GM18873 (cell line): ENCODE measurements around the gene LRRK1.

ENCODE experiments used
- ATAC-seq: cut with Tn5 transposase; IDR thresholded peaks from one replicate; pipeline ENCODE4 v1.9.1; 2021; ENCODE audit warnings: mild to moderate bottlenecking, moderate library complexity, moderate number of reproducible peaks; ENCODE audit not compliant: unreplicated experiment, low FRiP score

Gene LRRK1

GRCh38 chr15:101033801-101034200 lies 114.6 kb downstream of the LRRK1 start:
- no peak for ATAC-seq

DNA sequence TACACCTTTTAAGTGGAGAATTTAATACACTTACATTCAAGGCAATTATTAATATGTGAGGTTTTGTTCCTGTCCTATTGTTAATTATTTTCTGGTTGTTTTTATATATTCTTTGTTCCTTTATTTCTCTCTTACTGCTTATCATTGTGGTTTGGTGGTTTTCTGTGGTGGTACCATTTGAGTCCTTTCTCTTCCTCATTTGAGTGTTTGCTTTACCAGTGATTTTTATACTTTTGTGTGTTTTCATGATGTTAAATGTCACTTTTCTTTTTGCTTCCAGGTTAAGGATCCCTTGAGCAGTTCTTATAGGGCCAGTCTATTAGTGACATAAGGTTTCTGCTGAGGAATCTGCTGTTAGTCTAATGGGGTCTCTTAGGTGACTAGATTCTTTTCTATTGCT lies 116.5 kb downstream of the LRRK1 start:
- ATAC-seq: no peak

- no peak for ATAC-seq
Measured at GRCh38 chr15:101036189-101036588, 117.0 kb downstream of the LRRK1 start.

GRCh38 chr15:101037090-101037830 lies 118.1 kb downstream of the LRRK1 start:
- no peak for ATAC-seq

DNA sequence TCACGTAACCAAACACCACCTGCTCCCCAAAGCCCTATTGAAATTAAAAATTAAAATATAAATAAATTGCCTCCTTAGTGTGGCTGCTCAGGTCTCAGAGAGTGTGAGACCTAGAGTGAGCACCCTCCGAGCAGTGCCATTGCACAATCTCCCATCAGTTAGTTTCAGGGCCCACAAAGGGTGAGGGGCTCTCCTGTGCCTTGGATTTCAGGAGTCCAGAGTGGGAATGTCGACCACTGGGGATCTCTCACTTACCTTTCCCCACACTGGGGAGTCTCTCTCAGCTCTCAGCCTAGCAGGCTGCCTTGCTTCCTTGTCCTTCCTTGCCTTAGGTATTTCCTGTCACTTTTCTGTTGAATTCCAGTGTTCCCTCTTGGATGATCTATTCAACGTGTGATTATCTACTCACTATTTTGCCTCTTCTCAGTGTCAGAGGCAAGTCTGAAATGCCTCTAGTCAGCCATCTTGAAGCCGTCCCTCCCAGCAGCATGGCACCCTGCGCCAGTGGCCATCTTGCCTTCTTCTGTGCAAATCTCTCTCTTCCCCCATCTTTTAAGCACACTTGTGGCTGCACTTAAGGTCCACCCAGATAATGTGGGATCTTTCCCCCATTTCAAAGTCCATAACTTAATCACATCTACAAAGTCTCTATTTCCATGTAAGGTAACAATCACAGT lies 119.3 kb downstream of the LRRK1 start:
- ATAC-seq: no peak

DNA sequence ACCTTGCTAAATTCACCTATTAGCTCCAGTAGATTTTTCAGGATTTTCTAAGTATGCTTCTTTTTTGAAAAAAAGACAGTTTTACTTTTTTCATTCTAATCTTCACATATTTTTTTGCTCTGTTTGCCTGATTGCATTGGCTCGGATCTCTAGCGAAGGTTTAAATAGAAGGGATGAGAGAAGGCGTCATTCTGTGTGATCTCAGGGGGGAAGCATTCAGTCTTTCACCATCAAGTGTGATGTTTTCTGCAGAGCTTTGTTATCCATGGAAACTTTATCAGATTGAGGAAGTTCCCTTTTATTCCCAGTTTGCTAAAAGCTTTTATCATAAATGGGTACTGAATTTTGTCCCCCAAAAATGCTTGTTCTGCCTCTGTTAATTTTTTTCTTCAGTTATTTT lies 120.3 kb downstream of the LRRK1 start:
- ATAC-seq: no peak

GRCh38 chr15:101042320-101042719 lies 123.2 kb downstream of the LRRK1 start:
- ATAC-seq: no peak

DNA sequence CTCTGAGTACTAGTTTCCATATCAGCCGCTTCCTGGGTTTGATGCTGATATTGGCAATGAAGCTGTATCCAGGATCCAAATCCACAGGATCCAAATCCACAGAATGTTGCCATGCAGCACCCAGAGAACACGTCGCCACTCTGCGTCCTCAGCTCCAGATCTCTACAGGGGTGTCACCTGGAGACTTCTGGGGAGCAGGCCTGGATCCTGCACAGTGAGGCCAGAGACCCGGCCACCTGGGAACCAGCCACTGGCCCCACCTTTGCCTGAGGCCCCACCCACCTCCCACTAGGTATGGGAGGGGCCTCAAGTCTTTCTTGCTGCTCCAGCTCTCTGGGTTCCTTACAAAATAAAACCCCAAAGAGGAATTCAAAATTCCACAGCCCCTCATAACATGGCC lies 123.9 kb downstream of the LRRK1 start:
- ATAC-seq: no peak

DNA sequence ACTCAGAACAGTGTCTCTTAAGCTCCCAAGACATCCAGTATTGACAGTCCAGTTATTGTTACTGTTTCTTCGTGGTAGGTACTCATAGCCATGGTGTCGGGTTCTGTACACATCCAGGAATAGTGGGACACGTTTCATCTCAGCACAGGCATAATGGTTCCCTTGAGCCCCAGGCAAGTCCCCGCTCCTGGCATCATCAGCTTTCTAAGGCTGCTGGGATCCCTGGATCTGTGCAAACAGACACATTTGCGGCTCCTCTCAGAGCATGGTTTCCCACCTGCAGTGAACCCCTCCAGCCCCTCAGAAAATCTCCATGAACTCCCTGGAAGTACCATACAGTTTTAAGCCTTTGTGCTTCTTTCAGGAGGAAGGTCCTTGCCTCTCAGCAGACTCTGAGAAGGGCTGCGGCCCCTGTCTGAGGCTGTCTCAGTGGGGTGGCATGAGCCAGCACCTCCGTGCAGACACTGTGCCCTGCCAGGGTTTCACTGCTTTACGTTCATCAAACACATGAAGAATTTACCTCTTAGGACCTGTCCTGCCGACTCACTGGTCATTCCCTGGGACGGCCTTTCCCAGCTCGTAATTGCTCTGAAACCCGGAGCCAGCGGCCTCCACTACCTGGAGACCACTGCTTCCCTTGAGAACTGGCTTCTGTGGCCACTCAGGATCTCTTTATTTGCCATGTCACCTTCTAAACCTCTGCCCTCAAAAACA lies 124.9 kb downstream of the LRRK1 start:
- no peak for ATAC-seq

GRCh38 chr15:101044625-101045235 lies 125.6 kb downstream of the LRRK1 start:
- no peak for ATAC-seq

DNA sequence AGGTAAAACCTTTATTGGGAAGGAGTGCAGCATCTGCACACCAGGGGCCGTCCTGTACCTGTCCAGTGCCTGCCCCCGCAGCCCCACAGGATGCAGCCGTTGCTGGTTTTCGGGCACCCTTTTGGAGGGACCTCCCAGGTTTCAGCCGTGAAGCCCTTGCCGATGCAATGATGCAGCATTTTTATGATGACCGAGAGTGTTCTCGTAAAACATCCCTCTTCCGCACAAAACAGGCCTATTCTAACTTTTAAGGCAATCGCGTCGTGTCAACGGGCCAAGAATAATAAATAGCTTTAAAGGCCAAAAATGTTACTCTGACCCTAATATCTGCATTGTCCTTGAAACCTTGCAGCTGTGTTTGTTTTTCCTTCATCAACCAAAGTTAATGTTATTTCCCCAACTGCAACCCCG lies 126.1 kb downstream of the LRRK1 start:
- ATAC-seq: no peak

- no peak for ATAC-seq
Measured at GRCh38 chr15:101045835-101046691, 126.9 kb downstream of the LRRK1 start.

DNA sequence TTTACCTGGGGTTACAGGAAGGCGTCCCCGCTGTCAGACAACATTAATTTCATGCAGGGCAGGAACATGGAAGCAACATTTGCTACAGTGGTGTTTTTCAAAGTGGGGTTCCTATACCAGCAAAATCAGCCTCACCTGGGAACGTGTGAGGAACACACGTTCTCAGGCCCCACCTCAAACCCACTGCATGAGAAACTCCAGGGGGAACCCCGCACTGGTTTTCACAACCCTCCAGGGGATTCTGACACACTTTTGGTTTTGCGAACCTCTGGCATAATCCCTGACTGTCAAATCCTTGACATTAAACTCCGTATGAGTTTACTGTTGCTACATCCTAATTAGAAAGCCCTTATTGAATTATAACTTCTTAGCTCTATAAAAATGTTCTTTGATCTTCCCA lies 127.7 kb downstream of the LRRK1 start:
- ATAC-seq: no peak

- ATAC-seq: no peak
Measured at GRCh38 chr15:101047301-101047781, 128.2 kb downstream of the LRRK1 start.

DNA sequence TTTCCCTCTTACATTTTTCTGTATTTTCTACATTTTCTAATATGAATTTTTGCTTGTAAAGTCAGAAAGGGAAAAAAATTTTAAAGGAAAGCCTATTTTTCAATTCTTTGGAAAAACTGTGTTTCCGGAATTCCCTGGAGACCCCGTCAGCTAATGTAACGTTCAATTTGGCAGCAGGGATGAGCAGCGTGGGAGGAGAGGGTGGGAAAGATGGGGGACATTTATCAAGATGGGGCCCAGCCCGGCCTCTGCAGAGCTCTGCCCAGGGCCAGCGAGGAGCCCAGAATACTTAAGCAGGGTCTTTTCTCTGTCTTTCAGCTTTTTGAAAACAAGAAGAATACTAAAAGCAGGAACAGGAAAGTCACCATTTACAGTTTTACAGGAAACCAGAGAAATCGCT lies 129.0 kb downstream of the LRRK1 start:
- no peak for ATAC-seq

DNA sequence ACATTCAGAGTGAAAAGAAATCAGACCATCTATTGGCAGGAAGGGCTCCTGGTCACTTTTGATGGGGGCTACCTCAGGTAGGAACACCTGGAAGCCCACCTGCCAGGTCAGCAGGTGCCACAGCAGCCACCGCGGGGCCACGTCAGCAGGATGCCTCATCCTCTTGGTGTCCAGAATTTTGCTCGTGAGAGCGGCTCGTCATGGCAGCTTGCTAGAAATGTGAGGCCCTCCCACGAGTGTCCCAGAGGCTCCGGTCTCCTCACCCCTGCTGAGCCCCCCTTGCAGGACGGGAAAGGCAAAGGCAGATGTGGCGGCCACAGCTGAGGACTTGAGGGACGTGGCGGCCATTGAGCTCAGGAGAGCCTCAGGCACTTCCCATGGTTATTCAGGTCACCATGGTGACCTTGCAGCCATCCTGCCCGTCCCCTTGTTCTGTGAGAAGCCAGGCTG lies 129.4 kb downstream of the LRRK1 start:
- ATAC-seq: no peak

DNA sequence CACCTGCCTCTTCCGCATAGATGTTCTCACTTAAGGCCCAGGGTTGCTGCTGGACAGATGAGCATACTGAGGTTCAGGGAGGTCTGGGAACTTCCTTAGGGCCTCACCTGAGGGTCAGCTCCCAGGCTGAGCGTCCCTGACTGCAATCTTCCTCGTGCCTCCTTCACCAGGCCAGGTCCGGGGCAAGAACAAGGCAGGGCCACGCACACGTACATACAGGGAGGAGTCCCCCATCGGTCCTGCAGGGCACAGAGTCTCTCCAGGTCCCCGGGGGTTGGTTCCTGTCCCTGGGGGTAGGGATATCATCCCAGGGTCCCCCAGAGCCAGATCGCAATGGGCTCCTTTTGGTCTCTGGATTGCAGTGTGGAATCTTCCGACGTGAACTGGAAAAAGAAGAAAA lies 130.1 kb downstream of the LRRK1 start:
- no peak for ATAC-seq

DNA sequence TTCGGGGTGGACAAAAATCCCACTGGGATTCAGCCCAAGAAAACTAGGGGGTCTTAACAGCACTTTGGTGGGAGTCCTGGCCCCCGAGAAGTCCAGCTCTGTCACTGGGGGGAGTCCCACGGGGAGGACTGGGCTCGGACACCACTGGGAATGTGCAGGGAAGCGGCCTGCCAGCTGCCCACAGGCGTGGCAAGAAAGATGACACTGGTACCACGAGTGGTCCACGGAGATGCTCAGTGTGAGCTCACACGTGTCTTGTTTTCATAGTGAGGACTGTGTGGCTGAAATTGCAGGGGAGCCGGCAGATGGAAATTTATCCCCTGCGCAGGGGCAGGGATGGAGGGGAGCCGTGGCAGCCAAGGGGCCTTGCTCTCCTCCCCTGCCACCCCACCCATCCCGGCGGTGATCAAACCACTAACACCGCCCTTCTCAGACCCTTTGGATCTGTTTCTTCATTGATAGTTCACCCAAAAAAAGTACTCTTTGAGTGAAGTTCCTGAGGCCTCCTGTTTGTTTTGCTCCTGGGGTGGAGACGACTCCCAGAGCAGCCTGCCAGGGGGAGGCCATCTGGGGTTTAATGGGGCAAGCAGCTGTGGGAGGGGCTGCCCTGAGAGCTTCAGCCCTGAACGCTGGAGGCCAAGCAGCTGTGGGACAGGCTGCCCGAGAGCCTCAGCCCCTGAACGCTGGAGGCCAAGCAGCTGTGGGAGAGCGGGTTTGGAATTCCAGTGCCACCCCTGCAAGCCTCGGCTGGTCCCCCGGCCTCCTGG lies 130.9 kb downstream of the LRRK1 start:
- no peak for ATAC-seq

DNA sequence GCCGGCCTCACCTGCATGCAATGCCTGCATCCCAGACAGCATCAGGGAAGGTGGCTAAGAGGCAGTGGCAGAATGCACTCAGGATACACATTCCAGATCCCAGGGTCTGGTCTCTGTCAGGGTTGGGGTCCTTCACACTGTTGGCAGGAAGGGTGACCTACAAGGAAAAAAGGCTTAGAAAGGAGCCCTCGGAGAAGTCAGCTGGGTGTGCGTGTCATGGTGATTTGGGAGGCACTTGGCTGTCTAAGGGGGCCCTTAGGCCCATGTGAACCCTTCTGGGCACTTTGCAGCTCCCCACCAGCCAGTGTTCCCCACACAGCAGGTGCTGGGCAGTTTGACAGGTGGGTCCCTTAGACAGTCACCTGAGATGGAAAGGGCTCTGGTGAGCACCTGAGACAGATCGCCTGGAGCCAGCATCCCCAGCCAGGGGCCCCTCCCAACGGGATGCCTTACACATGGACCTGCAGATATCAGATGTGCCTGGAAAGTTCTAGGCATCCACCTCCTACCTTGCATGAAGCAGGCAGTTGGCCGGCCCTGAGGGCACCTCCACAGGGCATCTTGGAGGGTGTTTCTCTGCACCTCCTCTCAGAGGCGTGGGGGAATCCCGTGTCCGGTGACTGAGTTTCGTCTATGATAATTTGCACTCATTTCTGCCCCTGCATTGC lies 131.6 kb downstream of the LRRK1 start:
- ATAC-seq: no peak
